DND-41 (cell line): ENCODE measurements around the gene KSR1.

ENCODE experiments used
- EZH2 ChIP-seq: IDR thresholded peaks from 3 replicates; pipeline ENCODE4 v1.6.1; 2012; ENCODE audit warnings: borderline replicate concordance, low read depth, mild to moderate bottlenecking, moderate library complexity, low read length, inconsistent platforms; ENCODE audit not compliant: severe bottlenecking
- TF ChIP-seq, protein P1 (sequence below): IDR thresholded peaks from 2 replicates; pipeline ENCODE4 v1.5.1; 2012; ENCODE audit warnings: borderline replicate concordance, low read length, moderate library complexity, mild to moderate bottlenecking; ENCODE audit not compliant: poor library complexity, severe bottlenecking; ENCODE audit errors: extremely low read depth

DNA sequence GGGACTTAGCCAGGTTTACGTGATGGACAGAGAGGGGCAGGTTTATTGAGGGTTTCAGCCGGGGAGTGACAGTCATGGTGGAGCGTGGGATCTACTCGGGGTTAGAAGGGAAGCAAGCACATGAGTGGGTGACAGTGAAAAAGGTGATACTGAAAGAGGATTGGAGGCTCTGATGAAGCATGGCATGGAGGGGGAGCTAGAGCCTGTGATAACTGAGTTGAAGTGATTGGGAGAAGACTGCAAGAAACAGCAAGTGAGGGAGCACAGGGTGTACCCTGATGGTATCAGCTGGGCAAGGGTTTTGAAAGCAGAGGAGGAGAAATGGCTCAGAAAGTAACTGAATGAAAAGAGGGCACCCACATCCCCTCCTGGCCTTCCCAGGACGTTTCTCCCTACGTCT lies 6.7 kb upstream of the KSR1 start:
- TF ChIP-seq, protein P1, sequence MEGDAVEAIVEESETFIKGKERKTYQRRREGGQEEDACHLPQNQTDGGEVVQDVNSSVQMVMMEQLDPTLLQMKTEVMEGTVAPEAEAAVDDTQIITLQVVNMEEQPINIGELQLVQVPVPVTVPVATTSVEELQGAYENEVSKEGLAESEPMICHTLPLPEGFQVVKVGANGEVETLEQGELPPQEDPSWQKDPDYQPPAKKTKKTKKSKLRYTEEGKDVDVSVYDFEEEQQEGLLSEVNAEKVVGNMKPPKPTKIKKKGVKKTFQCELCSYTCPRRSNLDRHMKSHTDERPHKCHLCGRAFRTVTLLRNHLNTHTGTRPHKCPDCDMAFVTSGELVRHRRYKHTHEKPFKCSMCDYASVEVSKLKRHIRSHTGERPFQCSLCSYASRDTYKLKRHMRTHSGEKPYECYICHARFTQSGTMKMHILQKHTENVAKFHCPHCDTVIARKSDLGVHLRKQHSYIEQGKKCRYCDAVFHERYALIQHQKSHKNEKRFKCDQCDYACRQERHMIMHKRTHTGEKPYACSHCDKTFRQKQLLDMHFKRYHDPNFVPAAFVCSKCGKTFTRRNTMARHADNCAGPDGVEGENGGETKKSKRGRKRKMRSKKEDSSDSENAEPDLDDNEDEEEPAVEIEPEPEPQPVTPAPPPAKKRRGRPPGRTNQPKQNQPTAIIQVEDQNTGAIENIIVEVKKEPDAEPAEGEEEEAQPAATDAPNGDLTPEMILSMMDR, result no peak
- no peak for TF ChIP-seq EZH2
